Rectal smooth muscle tissue (tissue), 1 donor: ENCODE results near the gene SEPTIN12.

Experiments used
- H3K27ac ChIP-seq: one replicate; pipeline ENCODE4 v1.7.0; 2013; ENCODE audit warnings: low read depth, low read length, inconsistent platforms
- H3K27me3 ChIP-seq: one replicate; pipeline ENCODE4 v1.7.0; 2013; ENCODE audit warnings: low read length; ENCODE audit not compliant: control insufficient read depth, insufficient read depth
- H3K36me3 ChIP-seq: one replicate; pipeline ENCODE4 v1.7.0; 2013; ENCODE audit warnings: low read length; ENCODE audit not compliant: control insufficient read depth, insufficient read depth
- H3K4me1 ChIP-seq: one replicate; pipeline ENCODE4 v1.7.0; 2013; ENCODE audit warnings: low read length; ENCODE audit not compliant: control insufficient read depth, insufficient read depth
- H3K4me3 ChIP-seq: one replicate; pipeline ENCODE4 v1.7.0; 2013; ENCODE audit warnings: low read length
- H3K9ac ChIP-seq: one replicate; pipeline ENCODE4 v1.7.0; 2013; ENCODE audit warnings: low read length

SEPTIN12 gene

DNA sequence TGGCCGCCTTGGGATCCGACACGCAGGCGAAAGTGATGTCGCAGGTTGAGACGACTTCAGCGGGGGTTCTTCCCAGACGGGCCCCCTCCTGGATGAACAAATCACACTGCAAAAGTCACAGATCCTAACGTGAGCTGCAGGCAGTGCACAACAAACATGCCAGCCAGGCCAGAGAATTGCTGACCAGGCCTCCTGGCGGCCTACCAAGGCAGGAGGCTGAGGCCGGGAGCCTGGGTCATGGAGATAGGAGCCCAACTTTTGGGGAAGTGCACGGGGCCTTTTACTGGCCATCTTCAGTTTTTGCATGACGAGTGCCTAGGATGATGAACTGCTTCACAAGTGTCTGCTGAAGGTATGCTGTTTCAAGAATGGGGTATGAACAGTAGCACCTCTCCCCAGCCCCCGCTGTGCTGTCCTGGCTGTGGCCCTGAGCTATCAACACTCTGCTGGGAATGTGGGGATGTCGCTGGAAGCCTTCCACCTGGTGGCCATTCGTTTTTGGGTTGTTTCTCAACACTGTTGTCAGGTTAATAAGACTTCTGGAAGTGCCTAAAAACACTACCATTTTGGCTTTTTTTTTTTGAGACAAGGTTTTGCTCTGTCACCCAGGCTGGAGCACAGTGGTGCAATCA, 26.5 kb upstream of the SEPTIN12 start:
- H3K36me3 ChIP-seq, result peaks cover 34% of the 10 kb centered on the region

DNA sequence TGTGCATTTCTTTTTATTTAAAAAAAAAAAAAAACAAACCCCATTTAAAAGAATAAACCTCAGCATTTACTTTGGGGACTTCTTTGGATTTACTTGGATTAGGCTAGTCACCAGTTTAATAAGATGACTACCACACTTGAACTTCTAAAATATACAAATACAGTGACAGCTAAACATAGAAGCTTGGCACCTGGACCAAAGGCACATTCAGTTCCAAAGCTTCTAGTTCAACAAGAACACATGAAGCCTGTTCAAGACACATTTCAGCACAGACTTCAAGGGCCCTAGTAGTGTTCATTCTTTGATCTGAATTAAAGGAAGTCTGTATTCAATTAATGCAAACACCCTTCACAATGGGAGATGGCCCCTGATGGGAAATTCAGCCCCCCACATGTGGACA, 25.9 kb upstream of the SEPTIN12 start:
- Histone ChIP-seq H3K4me3 (no peak overlapping the region), H3K9ac (no peak overlapping the region), H3K27ac (peak overlapping the region; percentile 50), H3K27me3 (no peaks in the 10 kb centered on the region), H3K36me3 (peaks cover 30% of the 10 kb centered on the region), H3K4me1 (no peaks in the 10 kb centered on the region)

More for the DNA sequence above, 26.5 kb upstream of the SEPTIN12 start:
- Histone ChIP-seq H3K27me3 (no peaks in the 10 kb centered on the region), H3K4me1 (no peaks in the 10 kb centered on the region), H3K9ac (no peak overlapping the region), H3K27ac (peak overlapping the region; percentile 50), H3K4me3 (no peak overlapping the region)

DNA sequence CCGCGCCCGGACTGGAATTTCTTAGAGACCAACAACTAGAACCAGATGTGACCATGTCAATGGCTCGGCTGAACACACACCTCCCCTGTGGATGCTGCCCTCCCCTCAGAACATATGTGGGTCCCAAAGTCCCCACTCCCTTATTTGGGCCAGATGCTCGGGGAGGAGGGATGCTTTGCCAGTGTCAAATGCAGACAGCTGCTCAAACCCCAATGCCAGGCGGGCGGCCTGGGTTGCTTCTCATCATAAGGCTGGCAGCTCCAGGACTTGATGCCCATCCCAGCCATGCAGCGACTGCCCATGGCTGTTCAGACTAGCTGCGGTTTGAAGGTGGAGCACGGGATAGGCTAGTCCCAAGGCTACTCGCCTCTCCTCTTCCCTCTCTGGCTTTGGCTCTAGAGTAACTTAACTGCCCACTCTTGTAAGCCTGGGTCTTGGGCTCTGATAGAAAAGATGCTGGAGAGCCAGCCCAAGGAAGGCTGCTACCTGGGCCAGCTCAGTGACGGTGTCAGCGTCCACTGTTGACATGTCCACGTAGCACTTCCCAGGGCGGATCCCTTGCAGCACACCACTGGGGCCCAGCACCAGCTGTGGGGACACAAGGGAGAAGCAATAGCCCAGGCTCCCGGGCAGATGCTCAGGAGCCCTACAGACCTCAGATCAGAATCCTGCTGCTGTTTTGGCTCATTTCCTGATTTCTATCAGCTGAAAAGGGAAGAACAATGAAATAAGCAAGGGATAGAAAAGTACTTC, 25.3 kb upstream of the SEPTIN12 start:
- H3K9ac ChIP-seq, result no peak overlapping the region
- no peaks in the 10 kb centered on the region for H3K27me3 ChIP-seq
- no peaks in the 10 kb centered on the region for H3K4me1 ChIP-seq
- H3K4me3 ChIP-seq, result no peak overlapping the region
- H3K36me3 ChIP-seq, result peaks cover 26% of the 10 kb centered on the region
- peak overlapping the region; percentile 45 for H3K27ac ChIP-seq

GRCh38 chr16:4811773-4812172, 23.6 kb upstream of the SEPTIN12 start:
- no peak overlapping the region for H3K9ac ChIP-seq
- H3K36me3 ChIP-seq, result peaks cover 24% of the 10 kb centered on the region
- no peak overlapping the region for H3K27ac ChIP-seq
- H3K4me1 ChIP-seq, result no peaks in the 10 kb centered on the region
- no peak overlapping the region for H3K4me3 ChIP-seq
- no peaks in the 10 kb centered on the region for H3K27me3 ChIP-seq

DNA sequence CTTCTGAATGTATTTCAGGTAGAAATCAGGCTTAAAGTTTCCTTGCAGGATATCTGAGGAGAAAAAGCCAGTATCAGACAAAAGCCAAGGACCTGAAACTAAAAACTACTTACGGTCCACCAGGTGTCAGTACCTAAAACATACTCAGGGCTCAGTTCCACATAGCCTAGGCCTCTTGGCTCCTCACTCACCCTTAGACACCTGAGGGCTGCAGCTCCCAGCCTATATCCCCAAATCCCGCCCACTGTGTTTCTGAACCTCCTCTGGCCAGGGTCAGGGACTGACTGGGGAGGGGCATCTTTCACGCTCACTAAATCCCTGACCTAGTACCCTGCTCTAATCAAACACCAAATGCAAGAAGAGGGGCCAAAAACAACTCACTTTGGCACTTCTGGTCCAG, 23.1 kb upstream of the SEPTIN12 start:
- H3K36me3 ChIP-seq, result peaks cover 24% of the 10 kb centered on the region
- H3K27ac ChIP-seq, result no peak overlapping the region
- no peaks in the 10 kb centered on the region for H3K27me3 ChIP-seq

GRCh38 chr16:4806280-4806679, 18.1 kb upstream of the SEPTIN12 start:
- peaks cover 7% of the 10 kb centered on the region for H3K4me1 ChIP-seq
- H3K9ac ChIP-seq, result no peak overlapping the region
- H3K36me3 ChIP-seq, result peaks cover 5% of the 10 kb centered on the region
- no peak overlapping the region for H3K4me3 ChIP-seq
- no peaks in the 10 kb centered on the region for H3K27me3 ChIP-seq
- H3K27ac ChIP-seq, result no peak overlapping the region

More for the DNA sequence above, 23.1 kb upstream of the SEPTIN12 start:
- H3K4me3 ChIP-seq, result no peak overlapping the region
- no peaks in the 10 kb centered on the region for H3K4me1 ChIP-seq
- no peak overlapping the region for H3K9ac ChIP-seq

- Histone ChIP-seq H3K27ac (no peak overlapping the region), H3K36me3 (peaks cover 5% of the 10 kb centered on the region), H3K4me1 (peaks cover 7% of the 10 kb centered on the region), H3K9ac (no peak overlapping the region), H3K4me3 (no peak overlapping the region), H3K27me3 (no peaks in the 10 kb centered on the region)
These were observed 17.1 kb upstream of the SEPTIN12 start for GRCh38 chr16:4805231-4805630.

DNA sequence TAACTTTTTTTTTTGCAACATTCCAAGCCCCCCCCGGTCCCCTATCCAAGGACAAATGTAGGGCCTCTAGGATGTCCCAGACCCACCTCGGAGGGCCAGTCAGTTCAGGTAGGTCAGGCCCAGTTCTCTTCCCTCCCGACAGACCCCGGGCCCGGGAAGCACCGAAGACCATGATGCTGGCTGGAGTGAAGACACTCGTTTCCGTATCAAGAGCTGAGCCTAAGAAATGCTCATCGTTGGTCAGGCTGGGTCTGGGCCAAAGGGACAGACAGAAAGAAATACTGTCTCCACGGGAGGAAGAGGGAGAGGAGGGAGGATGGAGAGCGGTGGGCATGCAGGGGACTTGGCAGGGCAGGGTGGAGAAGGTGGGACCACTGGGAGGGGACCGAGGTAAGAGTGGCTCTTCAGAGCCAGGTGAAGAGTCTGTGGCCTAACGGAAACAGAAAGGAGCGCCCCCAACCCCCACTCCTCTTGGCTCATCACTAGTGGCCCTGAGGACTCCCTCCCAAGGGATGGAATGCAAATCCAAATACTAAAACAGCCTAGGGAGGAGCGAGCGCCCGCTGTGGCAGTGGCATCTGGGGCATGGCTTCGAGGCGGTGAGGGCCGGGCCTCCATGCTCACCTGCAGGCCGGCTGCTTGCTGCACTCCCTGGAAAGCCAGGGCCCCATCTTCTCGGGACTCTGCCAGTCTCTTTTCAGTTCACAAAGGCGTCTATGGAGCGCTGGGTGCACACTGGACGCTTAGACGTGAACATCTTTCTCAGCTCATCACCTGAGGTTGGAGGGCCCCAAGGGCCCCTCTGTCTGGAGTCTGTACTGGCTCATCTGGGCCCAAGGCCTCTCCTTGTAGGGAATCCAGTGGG, 16.0 kb upstream of the SEPTIN12 start:
- Histone ChIP-seq H3K27ac (peak overlapping the region; percentile 67), H3K4me3 (no peak overlapping the region), H3K4me1 (peaks cover 7% of the 10 kb centered on the region), H3K9ac (no peak overlapping the region), H3K27me3 (no peaks in the 10 kb centered on the region), H3K36me3 (peaks cover 3% of the 10 kb centered on the region)

- H3K4me1 ChIP-seq, result peaks cover 7% of the 10 kb centered on the region
- peaks cover 3% of the 10 kb centered on the region for H3K36me3 ChIP-seq
- no peaks in the 10 kb centered on the region for H3K27me3 ChIP-seq
- peak overlapping the region; percentile 87 for H3K27ac ChIP-seq
- H3K9ac ChIP-seq, result no peak overlapping the region
- no peak overlapping the region for H3K4me3 ChIP-seq
These were observed 15.3 kb upstream of the SEPTIN12 start for GRCh38 chr16:4803401-4803844.

DNA sequence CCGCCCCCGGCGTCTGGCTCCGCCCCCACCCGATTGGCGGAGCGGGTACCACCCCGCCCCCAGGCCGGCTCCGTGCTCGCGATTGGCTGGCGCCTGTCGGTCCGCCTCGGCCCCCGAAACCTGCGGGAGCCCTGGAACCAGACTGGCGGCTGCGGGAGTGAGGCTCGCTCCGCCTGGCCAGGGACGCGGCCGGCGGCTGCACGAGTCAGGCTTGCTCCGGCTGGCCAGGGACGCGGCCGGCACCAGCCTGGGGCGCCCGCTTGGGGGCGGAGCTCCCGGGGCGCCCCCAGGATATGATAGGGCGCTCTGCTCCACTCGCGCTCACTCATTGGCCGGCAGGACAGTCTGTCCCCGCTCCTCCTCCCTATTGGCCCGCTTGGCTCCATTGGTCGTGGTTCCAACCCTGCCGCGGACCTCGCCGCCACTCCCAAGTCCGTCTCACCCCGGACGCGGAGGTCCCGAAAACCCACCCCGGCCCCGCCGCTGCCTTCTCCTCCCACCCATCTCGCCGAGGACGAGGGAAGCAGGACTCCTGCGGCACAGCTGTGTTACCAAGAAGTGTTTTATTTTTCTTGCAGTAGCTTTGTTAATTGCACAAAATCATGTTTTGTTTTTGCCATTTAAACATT, 14.6 kb upstream of the SEPTIN12 start:
- peak overlapping the region; percentile 87 for H3K27ac ChIP-seq
- peaks cover under 1% of the 10 kb centered on the region for H3K36me3 ChIP-seq

GRCh38 chr16:4801962-4802658, 14.0 kb upstream of the SEPTIN12 start, which contains the start of gene ROGDI:
Gene ROGDI, minus strand, starts transcription at chr16:4802633. Its CDS starts 62 bp downstream, at chr16:4802571.
- Histone ChIP-seq H3K27me3 (no peaks in the 10 kb centered on the region), H3K9ac (peak within 1 kb of the TSS; percentile 69), H3K4me3 (peak within 1 kb of the TSS; percentile 74), H3K4me1 (peaks cover 7% of the 10 kb centered on the region), H3K27ac (peak within 1 kb of the TSS; percentile 87), H3K36me3 (no peaks in the 10 kb centered on the region)

More for the DNA sequence above, 14.6 kb upstream of the SEPTIN12 start:
- peak overlapping the region; percentile 74 for H3K4me3 ChIP-seq
- no peaks in the 10 kb centered on the region for H3K27me3 ChIP-seq
- H3K4me1 ChIP-seq, result peaks cover 7% of the 10 kb centered on the region
- H3K9ac ChIP-seq, result no peak overlapping the region
